PC-3 (cell line): ENCODE results near the gene TRIM14. TPM values are rescaled to one million over a fixed set of nuclear protein-coding genes. Genes with fewer than 3 reads are reported as not detected.

Experiments
- ATAC-seq: fragments of 200-7000 bp; cut with Tn5 transposase; 2 replicates; pipeline ENCODE4 v1.9.1; 2020; ENCODE audit warnings: mild to moderate bottlenecking, moderate library complexity
- Bru-seq: library from RNA; stranded (reverse); fragments of 400-500 nt; gene quantifications from one replicate; lab custom pipeline; 2021; lab: Mats Ljungman, UMichigan
- BruChase-seq, 2 experiments: library from RNA; stranded (reverse); fragments of 400-500 nt; gene quantifications; one replicate each; lab custom pipeline; 2021; lab: Mats Ljungman, UMichigan
- BruUV-seq: library from RNA; stranded (reverse); fragments of 400-500 nt; replicated peaks from 2 replicates; lab custom pipeline; 2021; lab: Mats Ljungman, UMichigan
- CTCF ChIA-PET: fragments of 300-600 bp; sonication (Branson Sonifier 250); formaldehyde crosslinking; loops from one replicate; lab custom pipeline; 2022; ENCODE audit warnings: antibody characterized with exemption; lab: Charles Lee
- POLR2A ChIA-PET: fragments of 300-600 bp; sonication (Branson Sonifier 250); formaldehyde crosslinking; loops from one replicate; lab custom pipeline; 2022; ENCODE audit warnings: antibody characterized with exemption; ENCODE audit not compliant: unreplicated experiment; lab: Charles Lee
- DNase-seq: peaks from one replicate; pipeline ENCODE4 v3.0.0-alpha.2; 2015
- H2AFZ ChIP-seq: fragments of 300-600 bp; sonication (generic); 2 replicates; pipeline ENCODE4 v1.6.0; 2016; ENCODE audit warnings: antibody characterized with exemption, low read length
- H3F3A ChIP-seq: fragments of 300-600 bp; sonication (generic); one replicate; pipeline ENCODE4 v1.6.0; 2017; ENCODE audit warnings: antibody characterized with exemption, low read length, control low read depth, mild to moderate bottlenecking; ENCODE audit not compliant: unreplicated experiment
- H3K27ac ChIP-seq: fragments of 300-600 bp; sonication (generic); 2 replicates; pipeline ENCODE4 v1.5.1; 2016; ENCODE audit warnings: mild to moderate bottlenecking, low read length
- H3K27me3 ChIP-seq: fragments of 300-600 bp; sonication (generic); 2 replicates; pipeline ENCODE4 v1.6.1; 2016; ENCODE audit warnings: low read length, mixed read lengths
- H3K36me3 ChIP-seq: fragments of 300-600 bp; sonication (generic); 2 replicates; pipeline ENCODE4 v1.6.1; 2016; ENCODE audit warnings: low read depth, mixed run types, low read length, mixed read lengths
- H3K4me1 ChIP-seq: fragments of 300-600 bp; sonication (generic); 2 replicates; pipeline ENCODE4 v1.5.1; 2016; ENCODE audit warnings: low read length; ENCODE audit not compliant: insufficient read depth
- H3K4me2 ChIP-seq: fragments of 300-600 bp; sonication (generic); 2 replicates; pipeline ENCODE4 v1.6.0; 2016; ENCODE audit warnings: low read length
- H3K4me3 ChIP-seq: fragments of 300-600 bp; sonication (generic); 2 replicates; pipeline ENCODE4 v1.5.1; 2016; ENCODE audit warnings: mild to moderate bottlenecking, low read length, mixed read lengths
- H3K79me2 ChIP-seq: fragments of 300-600 bp; sonication (generic); 2 replicates; pipeline ENCODE4 v1.6.1; 2017; ENCODE audit warnings: low read length, mixed read lengths
- H3K9ac ChIP-seq: fragments of 300-600 bp; sonication (generic); 2 replicates; pipeline ENCODE4 v1.6.0; 2016; ENCODE audit warnings: mild to moderate bottlenecking, low read length
- H3K9me2 ChIP-seq: fragments of 300-600 bp; sonication (generic); replicated peaks from 2 replicates; pipeline ENCODE4 v1.6.1; 2016; ENCODE audit warnings: mixed run types, low read length, mixed read lengths
- H3K9me3 ChIP-seq: fragments of 300-600 bp; sonication (generic); 2 replicates; pipeline ENCODE4 v1.6.1; 2016; ENCODE audit warnings: low read length, mixed read lengths
- H4K20me1 ChIP-seq: fragments of 300-600 bp; sonication (generic); 2 replicates; pipeline ENCODE4 v1.6.1; 2016; ENCODE audit warnings: low read length, mixed read lengths
- CTCF ChIP-seq: fragments of 300-600 bp; sonication (generic); conservative IDR thresholded peaks from 2 replicates; pipeline ENCODE4 v1.5.1; 2017; ENCODE audit warnings: antibody characterized with exemption, low read depth, mild to moderate bottlenecking, low read length
- EZH2 ChIP-seq: fragments of 300-600 bp; sonication (generic); IDR thresholded peaks from one replicate; pipeline ENCODE4 v1.6.1; 2017; ENCODE audit warnings: antibody characterized with exemption, mild to moderate bottlenecking, low read length; ENCODE audit not compliant: unreplicated experiment
- EZH2phosphoT487 ChIP-seq: fragments of 300-600 bp; sonication (generic); IDR thresholded peaks from 2 replicates; pipeline ENCODE4 v1.6.1; 2018; ENCODE audit warnings: mild to moderate bottlenecking, antibody characterized with exemption, low read length, borderline replicate concordance
- intact Hi-C: fragments of 100-400 bp; cut with micrococcal nuclease; formaldehyde crosslinking; loops from 2 replicates; pipeline ENCODE4 v1.9.0; 2023
- long read RNA-seq: library from polyadenylated mRNA; unstranded; transcript quantifications from one replicate; pipeline ENCODE4 v2.0.0, GENCODE V29; 2021; ENCODE audit not compliant: unreplicated experiment
- total RNA-seq: library from RNA; depleted of rRNA; stranded (reverse); fragments of >200 nt; gene quantifications from 2 replicates; pipeline ENCODE4 v1.2.3, GENCODE V29; 2014; rRNA removed

The TRIM14 gene, protein sequence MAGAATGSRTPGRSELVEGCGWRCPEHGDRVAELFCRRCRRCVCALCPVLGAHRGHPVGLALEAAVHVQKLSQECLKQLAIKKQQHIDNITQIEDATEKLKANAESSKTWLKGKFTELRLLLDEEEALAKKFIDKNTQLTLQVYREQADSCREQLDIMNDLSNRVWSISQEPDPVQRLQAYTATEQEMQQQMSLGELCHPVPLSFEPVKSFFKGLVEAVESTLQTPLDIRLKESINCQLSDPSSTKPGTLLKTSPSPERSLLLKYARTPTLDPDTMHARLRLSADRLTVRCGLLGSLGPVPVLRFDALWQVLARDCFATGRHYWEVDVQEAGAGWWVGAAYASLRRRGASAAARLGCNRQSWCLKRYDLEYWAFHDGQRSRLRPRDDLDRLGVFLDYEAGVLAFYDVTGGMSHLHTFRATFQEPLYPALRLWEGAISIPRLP
- 11.2 and 17.3 TPM in 2 replicates for total RNA-seq
- Bru-seq, nascent RNA, result percentile 54 among the genes with signal in this experiment
- BruChase-seq, experiment 1, labeled RNA remaining after a 6-hour chase, result percentile 64 among the genes with signal in this experiment
- percentile 74 among the genes with signal in this experiment for BruChase-seq, experiment 2, labeled RNA remaining after a 2-hour chase
- long read RNA-seq, full-length matches to known transcripts, result 12 of 69 reads
- long read RNA-seq, partial matches to known transcripts, result 6 of 69 reads
- long read RNA-seq, other reads (novel, unspliced or antisense), result 51 of 69 reads

DNA sequence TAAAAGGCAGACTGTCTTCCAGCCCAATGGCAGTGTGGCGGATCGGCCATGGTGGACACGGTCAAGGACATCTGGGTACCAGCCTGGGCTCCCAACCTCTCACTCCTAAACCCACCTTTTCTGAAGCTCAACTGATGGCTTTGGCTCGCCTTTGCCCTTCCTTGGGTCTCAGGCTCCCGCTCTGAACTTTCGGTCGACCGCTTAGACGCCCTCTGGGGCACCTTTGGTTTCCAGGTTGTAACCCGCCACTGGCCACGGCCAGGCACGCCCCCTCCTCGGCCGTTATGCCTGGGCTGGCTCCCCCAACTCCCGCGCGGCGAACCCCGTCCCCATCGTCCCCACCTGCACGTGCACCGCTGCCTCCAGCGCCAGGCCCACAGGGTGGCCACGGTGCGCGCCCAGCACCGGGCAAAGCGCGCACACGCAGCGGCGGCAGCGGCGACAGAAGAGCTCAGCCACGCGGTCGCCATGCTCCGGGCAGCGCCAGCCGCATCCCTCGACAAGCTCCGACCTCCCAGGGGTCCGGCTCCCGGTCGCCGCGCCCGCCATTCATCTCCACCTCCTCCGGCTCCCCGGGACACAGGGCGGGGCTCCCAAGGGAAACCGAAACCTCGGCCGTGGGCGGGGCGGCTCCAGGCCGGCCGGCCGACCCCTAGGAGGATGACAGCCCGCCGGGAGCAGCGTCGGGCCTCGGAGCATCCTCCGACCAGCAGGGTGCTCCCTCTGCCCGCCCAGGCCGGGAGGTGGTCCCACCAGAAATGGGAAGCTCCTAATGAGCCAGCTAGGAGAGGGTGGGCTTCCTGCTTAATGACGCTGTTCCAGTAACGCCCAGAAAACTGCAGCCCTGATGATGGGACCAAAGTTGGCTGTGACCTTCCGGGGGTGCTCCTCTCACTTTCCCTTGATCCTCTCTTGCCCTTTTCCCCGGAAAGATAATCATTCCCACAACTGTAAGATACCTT, at the start of gene TRIM14:
TSS of gene TRIM14 (minus strand) at position 583 of the 962 bp plus-strand sequence. CDS start at position 549, 34 bp downstream.
- intact Hi-C loops, result loop anchor here (2.0 kb wide), 2 partner anchors 74 to 144 kb away; partner anchors contain the start of gene CORO2A
- H3K9me3 ChIP-seq, result no peaks in the 10 kb centered on the region
- peak within 1 kb of the TSS; percentile 88 for H3K4me3 ChIP-seq
- no peaks in the 10 kb centered on the region for H3F3A ChIP-seq
- H3K79me2 ChIP-seq, result peaks cover 15% of the 10 kb centered on the region
- peak within 1 kb of the TSS; percentile 30 for H3K27ac ChIP-seq
- ATAC-seq, result peak; percentile 81
- no peaks in the 10 kb centered on the region for H4K20me1 ChIP-seq
- BruUV-seq, result no TSS peak
- peak within 1 kb of the TSS; percentile 98 for H3K4me2 ChIP-seq
- peaks cover 16% of the 10 kb centered on the region for H3K4me1 ChIP-seq
- peak within 1 kb of the TSS; percentile 84 for H3K9ac ChIP-seq
- H3K27me3 ChIP-seq, result no peaks in the 10 kb centered on the region
- DNase-seq, result peak; percentile 62
- H3K36me3 ChIP-seq, result no peaks in the 10 kb centered on the region
- no peaks in the 10 kb centered on the region for H3K9me2 ChIP-seq
- TF ChIP-seq CTCF (peak; percentile 47; the same call in 1 of the 2 replicates), EZH2phosphoT487 (no peak)
- peak within 1 kb of the TSS; percentile 98 for H2AFZ ChIP-seq
- POLR2A ChIA-PET, result interaction anchor here (0.7 to 0.8 kb wide), 2 partner anchors 100 to 152 kb away, joined by 3 read pairs; no protein-coding TSS in a partner anchor
- CTCF ChIA-PET, result interaction anchor here (0.6 kb wide), 1 partner anchor 28 kb away, joined by 3 read pairs; no protein-coding TSS in a partner anchor

- no peak overlapping the region for H3K27ac ChIP-seq
- ATAC-seq (no peak), DNase-seq (no peak)
- H3F3A ChIP-seq, result no peaks in the 10 kb centered on the region
- no peaks in the 10 kb centered on the region for H3K36me3 ChIP-seq
- H3K4me3 ChIP-seq, result no peak overlapping the region
- no peaks in the 10 kb centered on the region for H4K20me1 ChIP-seq
- no peaks in the 10 kb centered on the region for H3K27me3 ChIP-seq
- peak overlapping the region; percentile 69; the same call in 1 of the 2 replicates for H3K4me2 ChIP-seq
- no peaks in the 10 kb centered on the region for H3K9me2 ChIP-seq
- intact Hi-C loops, result no loop called here
- CTCF ChIA-PET, result no interaction called here
- no peak for TF ChIP-seq CTCF
- no peak for TF ChIP-seq EZH2phosphoT487
- no peak for TF ChIP-seq EZH2
- peaks cover 21% of the 10 kb centered on the region for H3K4me1 ChIP-seq
- BruUV-seq, result no TSS peak
- no peak overlapping the region for H3K9ac ChIP-seq
- POLR2A ChIA-PET, result no interaction called here
- H3K79me2 ChIP-seq, result no peaks in the 10 kb centered on the region
- H2AFZ ChIP-seq, result 0 out of 2 replicates have a peak overlapping the region, but pooled peaks have one; percentile 22
- H3K9me3 ChIP-seq, result no peaks in the 10 kb centered on the region
Measured at GRCh38 chr9:98168153-98168780, 49.2 kb upstream of the TRIM14 start.
